Measurements from ENCODE around the gene POLR2M. TPM values are rescaled to one million over a fixed set of nuclear protein-coding genes. Genes with fewer than 3 reads are reported as not detected.

The POLR2M gene
- total and polyA plus RNA-seq, 2 experiments from 2014 or later, result 19.6 to 46.3 TPM

DNA sequence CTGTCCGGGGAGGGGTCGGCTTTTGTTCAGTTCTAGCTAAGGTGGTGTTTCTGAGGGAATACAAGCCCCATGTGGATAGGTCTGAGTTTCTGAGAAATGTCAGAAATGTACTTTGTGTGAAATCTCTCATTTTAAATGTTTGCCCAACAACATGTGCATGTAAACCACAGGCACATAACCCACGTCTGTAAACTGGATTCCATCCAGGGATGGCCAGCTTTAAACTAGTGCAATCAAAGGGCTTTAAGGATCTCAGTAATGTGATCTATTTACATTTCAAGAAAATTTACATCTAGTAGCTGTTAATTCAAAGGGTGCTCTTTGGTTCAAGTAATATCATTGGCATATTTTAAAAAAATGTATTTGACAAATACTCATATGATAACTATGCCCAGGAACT is 52.0 kb downstream of the POLR2M start:
- TF ChIP-seq, protein P1, sequence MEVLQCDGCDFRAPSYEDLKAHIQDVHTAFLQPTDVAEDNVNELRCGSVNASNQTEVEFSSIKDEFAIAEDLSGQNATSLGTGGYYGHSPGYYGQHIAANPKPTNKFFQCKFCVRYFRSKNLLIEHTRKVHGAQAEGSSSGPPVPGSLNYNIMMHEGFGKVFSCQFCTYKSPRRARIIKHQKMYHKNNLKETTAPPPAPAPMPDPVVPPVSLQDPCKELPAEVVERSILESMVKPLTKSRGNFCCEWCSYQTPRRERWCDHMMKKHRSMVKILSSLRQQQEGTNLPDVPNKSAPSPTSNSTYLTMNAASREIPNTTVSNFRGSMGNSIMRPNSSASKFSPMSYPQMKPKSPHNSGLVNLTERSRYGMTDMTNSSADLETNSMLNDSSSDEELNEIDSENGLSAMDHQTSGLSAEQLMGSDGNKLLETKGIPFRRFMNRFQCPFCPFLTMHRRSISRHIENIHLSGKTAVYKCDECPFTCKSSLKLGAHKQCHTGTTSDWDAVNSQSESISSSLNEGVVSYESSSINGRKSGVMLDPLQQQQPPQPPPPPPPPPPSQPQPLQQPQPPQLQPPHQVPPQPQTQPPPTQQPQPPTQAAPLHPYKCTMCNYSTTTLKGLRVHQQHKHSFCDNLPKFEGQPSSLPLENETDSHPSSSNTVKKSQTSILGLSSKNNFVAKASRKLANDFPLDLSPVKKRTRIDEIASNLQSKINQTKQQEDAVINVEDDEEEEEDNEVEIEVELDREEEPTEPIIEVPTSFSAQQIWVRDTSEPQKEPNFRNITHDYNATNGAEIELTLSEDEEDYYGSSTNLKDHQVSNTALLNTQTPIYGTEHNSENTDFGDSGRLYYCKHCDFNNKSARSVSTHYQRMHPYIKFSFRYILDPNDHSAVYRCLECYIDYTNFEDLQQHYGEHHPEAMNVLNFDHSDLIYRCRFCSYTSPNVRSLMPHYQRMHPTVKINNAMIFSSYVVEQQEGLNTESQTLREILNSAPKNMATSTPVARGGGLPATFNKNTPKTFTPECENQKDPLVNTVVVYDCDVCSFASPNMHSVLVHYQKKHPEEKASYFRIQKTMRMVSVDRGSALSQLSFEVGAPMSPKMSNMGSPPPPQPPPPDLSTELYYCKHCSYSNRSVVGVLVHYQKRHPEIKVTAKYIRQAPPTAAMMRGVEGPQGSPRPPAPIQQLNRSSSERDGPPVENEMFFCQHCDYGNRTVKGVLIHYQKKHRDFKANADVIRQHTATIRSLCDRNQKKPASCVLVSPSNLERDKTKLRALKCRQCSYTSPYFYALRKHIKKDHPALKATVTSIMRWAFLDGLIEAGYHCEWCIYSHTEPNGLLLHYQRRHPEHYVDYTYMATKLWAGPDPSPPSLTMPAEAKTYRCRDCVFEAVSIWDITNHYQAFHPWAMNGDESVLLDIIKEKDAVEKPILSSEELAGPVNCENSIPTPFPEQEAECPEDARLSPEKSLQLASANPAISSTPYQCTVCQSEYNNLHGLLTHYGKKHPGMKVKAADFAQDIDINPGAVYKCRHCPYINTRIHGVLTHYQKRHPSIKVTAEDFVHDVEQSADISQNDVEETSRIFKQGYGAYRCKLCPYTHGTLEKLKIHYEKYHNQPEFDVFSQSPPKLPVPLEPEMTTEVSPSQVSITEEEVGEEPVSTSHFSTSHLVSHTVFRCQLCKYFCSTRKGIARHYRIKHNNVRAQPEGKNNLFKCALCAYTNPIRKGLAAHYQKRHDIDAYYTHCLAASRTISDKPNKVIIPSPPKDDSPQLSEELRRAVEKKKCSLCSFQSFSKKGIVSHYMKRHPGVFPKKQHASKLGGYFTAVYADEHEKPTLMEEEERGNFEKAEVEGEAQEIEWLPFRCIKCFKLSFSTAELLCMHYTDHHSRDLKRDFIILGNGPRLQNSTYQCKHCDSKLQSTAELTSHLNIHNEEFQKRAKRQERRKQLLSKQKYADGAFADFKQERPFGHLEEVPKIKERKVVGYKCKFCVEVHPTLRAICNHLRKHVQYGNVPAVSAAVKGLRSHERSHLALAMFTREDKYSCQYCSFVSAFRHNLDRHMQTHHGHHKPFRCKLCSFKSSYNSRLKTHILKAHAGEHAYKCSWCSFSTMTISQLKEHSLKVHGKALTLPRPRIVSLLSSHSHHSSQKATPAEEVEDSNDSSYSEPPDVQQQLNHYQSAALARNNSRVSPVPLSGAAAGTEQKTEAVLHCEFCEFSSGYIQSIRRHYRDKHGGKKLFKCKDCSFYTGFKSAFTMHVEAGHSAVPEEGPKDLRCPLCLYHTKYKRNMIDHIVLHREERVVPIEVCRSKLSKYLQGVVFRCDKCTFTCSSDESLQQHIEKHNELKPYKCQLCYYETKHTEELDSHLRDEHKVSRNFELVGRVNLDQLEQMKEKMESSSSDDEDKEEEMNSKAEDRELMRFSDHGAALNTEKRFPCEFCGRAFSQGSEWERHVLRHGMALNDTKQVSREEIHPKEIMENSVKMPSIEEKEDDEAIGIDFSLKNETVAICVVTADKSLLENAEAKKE (CRISPR knock-in tag; IDR thresholded peaks at IDR 0.05), result no peak
- TF ChIP-seq, protein P2, sequence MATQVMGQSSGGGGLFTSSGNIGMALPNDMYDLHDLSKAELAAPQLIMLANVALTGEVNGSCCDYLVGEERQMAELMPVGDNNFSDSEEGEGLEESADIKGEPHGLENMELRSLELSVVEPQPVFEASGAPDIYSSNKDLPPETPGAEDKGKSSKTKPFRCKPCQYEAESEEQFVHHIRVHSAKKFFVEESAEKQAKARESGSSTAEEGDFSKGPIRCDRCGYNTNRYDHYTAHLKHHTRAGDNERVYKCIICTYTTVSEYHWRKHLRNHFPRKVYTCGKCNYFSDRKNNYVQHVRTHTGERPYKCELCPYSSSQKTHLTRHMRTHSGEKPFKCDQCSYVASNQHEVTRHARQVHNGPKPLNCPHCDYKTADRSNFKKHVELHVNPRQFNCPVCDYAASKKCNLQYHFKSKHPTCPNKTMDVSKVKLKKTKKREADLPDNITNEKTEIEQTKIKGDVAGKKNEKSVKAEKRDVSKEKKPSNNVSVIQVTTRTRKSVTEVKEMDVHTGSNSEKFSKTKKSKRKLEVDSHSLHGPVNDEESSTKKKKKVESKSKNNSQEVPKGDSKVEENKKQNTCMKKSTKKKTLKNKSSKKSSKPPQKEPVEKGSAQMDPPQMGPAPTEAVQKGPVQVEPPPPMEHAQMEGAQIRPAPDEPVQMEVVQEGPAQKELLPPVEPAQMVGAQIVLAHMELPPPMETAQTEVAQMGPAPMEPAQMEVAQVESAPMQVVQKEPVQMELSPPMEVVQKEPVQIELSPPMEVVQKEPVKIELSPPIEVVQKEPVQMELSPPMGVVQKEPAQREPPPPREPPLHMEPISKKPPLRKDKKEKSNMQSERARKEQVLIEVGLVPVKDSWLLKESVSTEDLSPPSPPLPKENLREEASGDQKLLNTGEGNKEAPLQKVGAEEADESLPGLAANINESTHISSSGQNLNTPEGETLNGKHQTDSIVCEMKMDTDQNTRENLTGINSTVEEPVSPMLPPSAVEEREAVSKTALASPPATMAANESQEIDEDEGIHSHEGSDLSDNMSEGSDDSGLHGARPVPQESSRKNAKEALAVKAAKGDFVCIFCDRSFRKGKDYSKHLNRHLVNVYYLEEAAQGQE (IDR thresholded peaks at IDR 0.05; ENCODE audit: unreplicated experiment), result no peak
- TF ChIP-seq ZNF114 (CRISPR knock-in tag; IDR thresholded peaks at IDR 0.05) (no peak), EZH2 (IDR thresholded peaks at IDR 0.05; ENCODE audit: low read depth, unreplicated experiment) (no peak)
- Mint-ChIP-seq H3K27ac (no peak overlapping the region), H3K27me3 (ENCODE audit: insufficient read depth, low read depth, poor library complexity) (peaks cover 3% of the 10 kb centered on the region), H3K9me3 (no peaks in the 10 kb centered on the region), H3K4me1 (peaks cover 4% of the 10 kb centered on the region), H3K4me3 (no peak overlapping the region), H3K36me3 (ENCODE audit: low read depth) (no peaks in the 10 kb centered on the region)
- no peaks in the 10 kb centered on the region for H3F3A ChIP-seq (replicated peaks; ENCODE audit: low read depth)
- peaks cover 6% of the 10 kb centered on the region; the same call in 1 of the 2 replicates for H3K9me2 ChIP-seq (ENCODE audit: insufficient read depth)
- no peaks in the 10 kb centered on the region for H3K27me3 ChIP-seq (ENCODE audit: insufficient read depth)
- H4K20me1 ChIP-seq (replicated peaks; ENCODE audit: insufficient read depth), result no peaks in the 10 kb centered on the region
- no peak overlapping the region for H2AFZ ChIP-seq
- DNase-seq (ENCODE audit: low spot score), result no peak
- H3K79me2 ChIP-seq (replicated peaks; ENCODE audit: insufficient read depth), result no peaks in the 10 kb centered on the region
- no peaks in the 10 kb centered on the region for H3K4me1 ChIP-seq (ENCODE audit: insufficient read depth)
- H3K4me2 ChIP-seq, result no peak overlapping the region
- no peak overlapping the region for H3K4me3 ChIP-seq
- H3K27ac ChIP-seq (ENCODE audit: low read depth), result no peak overlapping the region
- no peaks in the 10 kb centered on the region for H3K36me3 ChIP-seq (ENCODE audit: insufficient read depth)
- ATAC-seq, result no peak
